Measurements from ENCODE around the gene SLC12A7. TPM values are rescaled to one million over a fixed set of nuclear protein-coding genes. Genes with fewer than 3 reads are reported as not detected.
A peak's percentile ranks its signal among the peaks of the same experiment; 100 is the strongest.

SLC12A7 gene
- total and polyA plus RNA-seq, 2 of the 13 experiments (the other 11 are each of a cell fraction or from before 2014, with no cell fraction given): 14.0 to 18.5 TPM

- TF ChIP-seq, protein P1, sequence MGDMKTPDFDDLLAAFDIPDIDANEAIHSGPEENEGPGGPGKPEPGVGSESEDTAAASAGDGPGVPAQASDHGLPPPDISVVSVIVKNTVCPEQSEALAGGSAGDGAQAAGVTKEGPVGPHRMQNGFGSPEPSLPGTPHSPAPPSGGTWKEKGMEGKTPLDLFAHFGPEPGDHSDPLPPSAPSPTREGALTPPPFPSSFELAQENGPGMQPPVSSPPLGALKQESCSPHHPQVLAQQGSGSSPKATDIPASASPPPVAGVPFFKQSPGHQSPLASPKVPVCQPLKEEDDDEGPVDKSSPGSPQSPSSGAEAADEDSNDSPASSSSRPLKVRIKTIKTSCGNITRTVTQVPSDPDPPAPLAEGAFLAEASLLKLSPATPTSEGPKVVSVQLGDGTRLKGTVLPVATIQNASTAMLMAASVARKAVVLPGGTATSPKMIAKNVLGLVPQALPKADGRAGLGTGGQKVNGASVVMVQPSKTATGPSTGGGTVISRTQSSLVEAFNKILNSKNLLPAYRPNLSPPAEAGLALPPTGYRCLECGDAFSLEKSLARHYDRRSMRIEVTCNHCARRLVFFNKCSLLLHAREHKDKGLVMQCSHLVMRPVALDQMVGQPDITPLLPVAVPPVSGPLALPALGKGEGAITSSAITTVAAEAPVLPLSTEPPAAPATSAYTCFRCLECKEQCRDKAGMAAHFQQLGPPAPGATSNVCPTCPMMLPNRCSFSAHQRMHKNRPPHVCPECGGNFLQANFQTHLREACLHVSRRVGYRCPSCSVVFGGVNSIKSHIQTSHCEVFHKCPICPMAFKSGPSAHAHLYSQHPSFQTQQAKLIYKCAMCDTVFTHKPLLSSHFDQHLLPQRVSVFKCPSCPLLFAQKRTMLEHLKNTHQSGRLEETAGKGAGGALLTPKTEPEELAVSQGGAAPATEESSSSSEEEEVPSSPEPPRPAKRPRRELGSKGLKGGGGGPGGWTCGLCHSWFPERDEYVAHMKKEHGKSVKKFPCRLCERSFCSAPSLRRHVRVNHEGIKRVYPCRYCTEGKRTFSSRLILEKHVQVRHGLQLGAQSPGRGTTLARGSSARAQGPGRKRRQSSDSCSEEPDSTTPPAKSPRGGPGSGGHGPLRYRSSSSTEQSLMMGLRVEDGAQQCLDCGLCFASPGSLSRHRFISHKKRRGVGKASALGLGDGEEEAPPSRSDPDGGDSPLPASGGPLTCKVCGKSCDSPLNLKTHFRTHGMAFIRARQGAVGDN (CRISPR knock-in tag; IDR thresholded peaks at IDR 0.05): 0 out of 2 replicates have a peak, but pooled peaks have one; percentile 14
- TF ChIP-seq FOSL1 (CRISPR knock-in tag; IDR thresholded peaks at IDR 0.05; ENCODE audit: borderline replicate concordance) (no peak), EHMT2 (IDR thresholded peaks at IDR 0.05; ENCODE audit: borderline replicate concordance, low read depth, low read length) (no peak), MED1 (CRISPR knock-in tag; IDR thresholded peaks at IDR 0.05) (0 out of 2 replicates have a peak, but pooled peaks have one; percentile 8), ZFP37 (CRISPR knock-in tag; IDR thresholded peaks at IDR 0.05; ENCODE audit: borderline replicate concordance) (no peak), ZNF737 (CRISPR knock-in tag; IDR thresholded peaks at IDR 0.05; ENCODE audit: borderline replicate concordance) (no peak), ZNF235 (CRISPR knock-in tag; IDR thresholded peaks at IDR 0.05; ENCODE audit: borderline replicate concordance) (no peak), HDAC6 (IDR thresholded peaks at IDR 0.05; ENCODE audit: low read depth, low read length) (no peak), ZNF317 (CRISPR knock-in tag; IDR thresholded peaks at IDR 0.05) (no peak), U2AF1 (optimal IDR thresholded peaks at IDR 0.05; ENCODE audit: low read depth, low read length) (no peak), ZNF619 (CRISPR knock-in tag; IDR thresholded peaks at IDR 0.05) (no peak), BCL3 (CRISPR knock-in tag; IDR thresholded peaks at IDR 0.05) (no peak), ZNF644 (CRISPR knock-in tag; IDR thresholded peaks at IDR 0.05; ENCODE audit: low read depth) (no peak)
- TF ChIP-seq, protein P2, sequence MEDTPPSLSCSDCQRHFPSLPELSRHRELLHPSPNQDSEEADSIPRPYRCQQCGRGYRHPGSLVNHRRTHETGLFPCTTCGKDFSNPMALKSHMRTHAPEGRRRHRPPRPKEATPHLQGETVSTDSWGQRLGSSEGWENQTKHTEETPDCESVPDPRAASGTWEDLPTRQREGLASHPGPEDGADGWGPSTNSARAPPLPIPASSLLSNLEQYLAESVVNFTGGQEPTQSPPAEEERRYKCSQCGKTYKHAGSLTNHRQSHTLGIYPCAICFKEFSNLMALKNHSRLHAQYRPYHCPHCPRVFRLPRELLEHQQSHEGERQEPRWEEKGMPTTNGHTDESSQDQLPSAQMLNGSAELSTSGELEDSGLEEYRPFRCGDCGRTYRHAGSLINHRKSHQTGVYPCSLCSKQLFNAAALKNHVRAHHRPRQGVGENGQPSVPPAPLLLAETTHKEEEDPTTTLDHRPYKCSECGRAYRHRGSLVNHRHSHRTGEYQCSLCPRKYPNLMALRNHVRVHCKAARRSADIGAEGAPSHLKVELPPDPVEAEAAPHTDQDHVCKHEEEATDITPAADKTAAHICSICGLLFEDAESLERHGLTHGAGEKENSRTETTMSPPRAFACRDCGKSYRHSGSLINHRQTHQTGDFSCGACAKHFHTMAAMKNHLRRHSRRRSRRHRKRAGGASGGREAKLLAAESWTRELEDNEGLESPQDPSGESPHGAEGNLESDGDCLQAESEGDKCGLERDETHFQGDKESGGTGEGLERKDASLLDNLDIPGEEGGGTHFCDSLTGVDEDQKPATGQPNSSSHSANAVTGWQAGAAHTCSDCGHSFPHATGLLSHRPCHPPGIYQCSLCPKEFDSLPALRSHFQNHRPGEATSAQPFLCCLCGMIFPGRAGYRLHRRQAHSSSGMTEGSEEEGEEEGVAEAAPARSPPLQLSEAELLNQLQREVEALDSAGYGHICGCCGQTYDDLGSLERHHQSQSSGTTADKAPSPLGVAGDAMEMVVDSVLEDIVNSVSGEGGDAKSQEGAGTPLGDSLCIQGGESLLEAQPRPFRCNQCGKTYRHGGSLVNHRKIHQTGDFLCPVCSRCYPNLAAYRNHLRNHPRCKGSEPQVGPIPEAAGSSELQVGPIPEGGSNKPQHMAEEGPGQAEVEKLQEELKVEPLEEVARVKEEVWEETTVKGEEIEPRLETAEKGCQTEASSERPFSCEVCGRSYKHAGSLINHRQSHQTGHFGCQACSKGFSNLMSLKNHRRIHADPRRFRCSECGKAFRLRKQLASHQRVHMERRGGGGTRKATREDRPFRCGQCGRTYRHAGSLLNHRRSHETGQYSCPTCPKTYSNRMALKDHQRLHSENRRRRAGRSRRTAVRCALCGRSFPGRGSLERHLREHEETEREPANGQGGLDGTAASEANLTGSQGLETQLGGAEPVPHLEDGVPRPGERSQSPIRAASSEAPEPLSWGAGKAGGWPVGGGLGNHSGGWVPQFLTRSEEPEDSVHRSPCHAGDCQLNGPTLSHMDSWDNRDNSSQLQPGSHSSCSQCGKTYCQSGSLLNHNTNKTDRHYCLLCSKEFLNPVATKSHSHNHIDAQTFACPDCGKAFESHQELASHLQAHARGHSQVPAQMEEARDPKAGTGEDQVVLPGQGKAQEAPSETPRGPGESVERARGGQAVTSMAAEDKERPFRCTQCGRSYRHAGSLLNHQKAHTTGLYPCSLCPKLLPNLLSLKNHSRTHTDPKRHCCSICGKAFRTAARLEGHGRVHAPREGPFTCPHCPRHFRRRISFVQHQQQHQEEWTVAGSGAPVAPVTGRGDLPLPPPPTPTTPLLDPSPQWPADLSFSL (CRISPR knock-in tag; IDR thresholded peaks at IDR 0.05): no peak
Measured at GRCh38 chr5:1124205-1125029, 12.6 kb upstream of the SLC12A7 start (continued).
